Lower leg skin (tissue), 4 donors: ENCODE measurements around the gene RASGEF1B. TPM values are rescaled to one million over a fixed set of nuclear protein-coding genes. Genes with fewer than 3 reads are reported as not detected.

Source experiments
- DNase-seq, 2 donors: peaks; one replicate each; pipeline ENCODE4 v3.0.0-alpha.2; 2019; ENCODE audit warnings: low spot score in 2 of 2
- H3K4me3 ChIP-seq: fragments of 200-600 bp; sonication (generic); 2 replicates; pipeline ENCODE4 v1.5.1; 2017; ENCODE audit warnings: mild to moderate bottlenecking, low read depth; ENCODE audit not compliant: poor library complexity, severe bottlenecking
- POLR2A ChIP-seq, 2 donors: fragments of 450-650 bp; IDR thresholded peaks; one replicate each; pipeline ENCODE4 v1.6.1; 2016 to 2017; ENCODE audit warnings: antibody characterized with exemption in 2 of 2, mild to moderate bottlenecking in 1 of 2, moderate library complexity in 1 of 2
- WGBS, 2 donors: methylation state at CpG; one replicate each; pipeline ENCODE4 v1.1.5; 2018; 5-methylcytosine and 5-hydroxymethylcytosine counted together
- intact Hi-C: fragments of 100-400 bp; cut with DNase I; formaldehyde crosslinking; loops from one replicate; pipeline ENCODE4 v1.15.0; 2023; ENCODE audit warnings: low total_unique reads
- total RNA-seq, 4 donors: library from RNA; depleted of rRNA; stranded (reverse); fragments of >200 nt; gene quantifications; one replicate each; pipeline ENCODE4 v1.1.0, GENCODE V29; 2016
- TF ChIP-seq, protein P1 (sequence below), 3 donors: fragments of 450-650 bp; IDR thresholded peaks; one replicate each; pipeline ENCODE4 v1.5.1; 2016; ENCODE audit warnings: antibody characterized with exemption in 3 of 3, mild to moderate bottlenecking in 3 of 3, moderate library complexity in 2 of 3

Gene RASGEF1B
- total RNA-seq, 4 donors from 2014 or later = 53.7 to 58.2 (median 57.6) TPM

- no peak overlapping the region for H3K4me3 ChIP-seq
- intact Hi-C loops = no loop called here
These were observed 41.2 kb upstream of the RASGEF1B start for GRCh38 chr4:81512757-81513501.

DNA sequence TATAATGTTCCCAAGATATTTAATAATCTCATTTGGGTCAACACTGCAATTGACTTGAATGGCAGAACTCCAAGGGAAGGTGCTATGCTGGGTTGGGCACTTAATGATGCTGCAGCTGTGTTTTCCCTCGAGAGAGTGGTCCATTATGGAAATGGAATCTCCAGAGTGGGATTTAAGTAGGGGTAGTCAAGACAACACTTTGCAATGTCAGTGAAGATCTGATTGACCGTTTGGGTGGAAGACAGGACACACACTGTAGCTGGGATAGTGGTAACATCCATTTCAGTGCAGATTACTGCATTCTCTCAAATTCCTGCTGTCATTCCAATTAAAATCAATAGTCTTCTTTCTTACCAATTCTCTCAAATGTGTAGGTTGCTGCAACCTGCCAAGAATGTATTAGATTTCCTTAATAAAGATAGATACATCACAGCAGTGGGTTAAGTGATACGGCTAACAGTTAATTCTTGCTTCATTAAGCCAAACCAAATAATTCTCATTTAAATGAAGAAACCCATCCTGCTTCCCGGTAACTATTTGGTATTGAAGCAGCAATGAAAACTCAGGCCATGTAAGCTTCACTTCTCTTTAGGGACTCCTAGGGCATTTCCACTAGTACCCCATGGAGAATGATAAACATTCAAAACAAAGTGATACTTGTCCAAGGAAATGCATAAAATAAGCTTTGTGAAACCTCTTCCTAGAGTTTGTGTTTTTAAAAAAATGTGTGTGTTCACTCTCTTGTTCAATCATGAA lies 40.5 kb upstream of the RASGEF1B start:
- WGBS, 2 donors = 84 to 86% methylated on average over 4 of the region's 4 CpGs
- intact Hi-C loops = no loop called here
- TF ChIP-seq, protein P1, sequence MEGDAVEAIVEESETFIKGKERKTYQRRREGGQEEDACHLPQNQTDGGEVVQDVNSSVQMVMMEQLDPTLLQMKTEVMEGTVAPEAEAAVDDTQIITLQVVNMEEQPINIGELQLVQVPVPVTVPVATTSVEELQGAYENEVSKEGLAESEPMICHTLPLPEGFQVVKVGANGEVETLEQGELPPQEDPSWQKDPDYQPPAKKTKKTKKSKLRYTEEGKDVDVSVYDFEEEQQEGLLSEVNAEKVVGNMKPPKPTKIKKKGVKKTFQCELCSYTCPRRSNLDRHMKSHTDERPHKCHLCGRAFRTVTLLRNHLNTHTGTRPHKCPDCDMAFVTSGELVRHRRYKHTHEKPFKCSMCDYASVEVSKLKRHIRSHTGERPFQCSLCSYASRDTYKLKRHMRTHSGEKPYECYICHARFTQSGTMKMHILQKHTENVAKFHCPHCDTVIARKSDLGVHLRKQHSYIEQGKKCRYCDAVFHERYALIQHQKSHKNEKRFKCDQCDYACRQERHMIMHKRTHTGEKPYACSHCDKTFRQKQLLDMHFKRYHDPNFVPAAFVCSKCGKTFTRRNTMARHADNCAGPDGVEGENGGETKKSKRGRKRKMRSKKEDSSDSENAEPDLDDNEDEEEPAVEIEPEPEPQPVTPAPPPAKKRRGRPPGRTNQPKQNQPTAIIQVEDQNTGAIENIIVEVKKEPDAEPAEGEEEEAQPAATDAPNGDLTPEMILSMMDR (IDR thresholded peaks at IDR 0.05) = no peak
- no peak for TF ChIP-seq POLR2A (IDR thresholded peaks at IDR 0.05)
- H3K4me3 ChIP-seq = no peak overlapping the region
- DNase-seq = no peak

More at GRCh38 chr4:81512757-81513501, 41.2 kb upstream of the RASGEF1B start:
- WGBS, 2 donors = 58 to 70% methylated on average over 4 of the region's 4 CpGs
- DNase-seq = no peak
- TF ChIP-seq, protein P1 (IDR thresholded peaks at IDR 0.05) = no peak
- TF ChIP-seq POLR2A (IDR thresholded peaks at IDR 0.05) = no peak

DNA sequence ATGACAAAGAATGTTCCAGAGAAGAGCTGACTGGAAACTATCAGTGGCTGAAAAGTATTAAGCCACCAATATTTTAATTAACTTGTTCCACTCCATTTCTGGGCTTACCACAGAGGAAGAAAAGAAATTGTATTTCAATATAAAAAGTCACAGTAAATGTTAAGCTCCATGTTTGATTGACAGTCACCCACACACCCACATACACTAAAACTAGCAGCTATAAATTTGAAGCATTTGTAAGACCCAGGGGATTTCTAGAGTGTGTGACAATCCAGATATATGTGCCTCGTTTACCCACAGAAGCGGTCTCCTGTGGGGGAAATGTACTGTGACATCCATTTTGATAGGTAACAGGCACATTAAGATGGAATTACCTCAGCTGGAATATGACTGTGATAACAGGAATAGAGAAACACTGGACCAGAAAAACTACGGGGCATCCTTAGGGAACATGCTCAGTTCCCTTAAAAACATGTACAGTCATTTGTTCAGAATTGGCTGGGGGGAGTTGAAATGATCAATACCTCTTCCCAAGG lies 39.0 kb upstream of the RASGEF1B start:
- intact Hi-C loops = no loop called here
- no peak for DNase-seq
- TF ChIP-seq, protein P1 (IDR thresholded peaks at IDR 0.05) = no peak
- no peak for TF ChIP-seq POLR2A (IDR thresholded peaks at IDR 0.05)
- no peak overlapping the region for H3K4me3 ChIP-seq
- 81 to 83% methylated on average over 3 of the region's 3 CpGs for WGBS, 2 donors

GRCh38 chr4:81509822-81510221 lies 38.1 kb upstream of the RASGEF1B start:
- intact Hi-C loops = no loop called here

GRCh38 chr4:81509191-81509590 lies 37.5 kb upstream of the RASGEF1B start:
- intact Hi-C loops = no loop called here
- TF ChIP-seq, protein P1 (IDR thresholded peaks at IDR 0.05) = no peak
- no peak for TF ChIP-seq POLR2A (IDR thresholded peaks at IDR 0.05)
- DNase-seq = no peak
- 76 to 81% methylated on average over 3 of the region's 3 CpGs for WGBS, 2 donors
- H3K4me3 ChIP-seq = no peak overlapping the region

More at GRCh38 chr4:81509822-81510221, 38.1 kb upstream of the RASGEF1B start:
- WGBS, 2 donors = 85 to 89% methylated on average over 7 of the region's 7 CpGs
- DNase-seq = no peak
- no peak for TF ChIP-seq POLR2A (IDR thresholded peaks at IDR 0.05)
- TF ChIP-seq, protein P1 (IDR thresholded peaks at IDR 0.05) = no peak
- no peak overlapping the region for H3K4me3 ChIP-seq
